HS-27A (cell line): ENCODE results near the gene PRSS56.

Experiments
- DNase-seq: peaks from one replicate; pipeline ENCODE4 v3.0.0-alpha.2; 2012; ENCODE audit warnings: low read depth, missing footprints

The PRSS56 gene

GRCh38 chr2:232486558-232487384 lies 33.4 kb upstream of the PRSS56 start:
- no peak for DNase-seq

DNA sequence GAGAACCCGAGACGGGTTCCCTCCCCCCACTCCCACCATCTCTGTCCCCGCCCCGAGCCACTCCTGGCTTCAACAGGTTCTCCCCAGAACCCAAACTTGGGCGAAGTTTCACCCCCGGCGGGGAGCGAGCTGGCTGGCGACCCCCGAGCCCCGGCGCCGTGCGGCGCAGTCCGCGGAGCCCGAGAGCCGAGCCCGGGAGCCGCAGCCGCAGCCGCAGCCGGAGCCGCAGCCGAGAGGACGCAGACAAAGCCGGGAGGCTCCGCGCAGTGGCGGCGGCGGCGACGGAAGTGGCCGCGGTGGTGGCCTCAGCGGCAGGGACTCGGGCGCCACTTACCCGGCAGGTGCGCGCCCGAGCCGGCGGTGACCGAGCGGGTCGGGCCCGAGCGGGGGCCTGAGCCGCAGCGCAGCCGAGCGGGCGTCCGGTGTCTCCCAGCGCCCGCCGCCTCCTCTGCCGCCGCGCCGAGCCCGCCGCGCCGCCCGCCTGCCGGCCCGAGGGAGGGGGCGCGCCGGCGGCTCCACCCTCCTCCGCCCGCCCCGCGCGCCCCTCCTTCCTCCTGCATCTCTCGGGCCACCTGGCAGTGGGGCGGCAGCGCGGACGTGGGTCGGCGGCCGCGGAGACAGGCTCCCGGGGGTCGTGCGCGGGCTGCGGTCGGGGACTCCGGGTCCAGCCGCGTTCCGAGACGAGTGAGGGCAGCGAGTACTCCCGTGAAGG lies 32.6 kb upstream of the PRSS56 start, which contains the start of gene ECEL1:
ECEL1 (minus strand) TSS at position 450 of the 712 bp plus-strand sequence. CDS start 1,181 bp downstream, outside the sequence.
- no peak for DNase-seq

DNA sequence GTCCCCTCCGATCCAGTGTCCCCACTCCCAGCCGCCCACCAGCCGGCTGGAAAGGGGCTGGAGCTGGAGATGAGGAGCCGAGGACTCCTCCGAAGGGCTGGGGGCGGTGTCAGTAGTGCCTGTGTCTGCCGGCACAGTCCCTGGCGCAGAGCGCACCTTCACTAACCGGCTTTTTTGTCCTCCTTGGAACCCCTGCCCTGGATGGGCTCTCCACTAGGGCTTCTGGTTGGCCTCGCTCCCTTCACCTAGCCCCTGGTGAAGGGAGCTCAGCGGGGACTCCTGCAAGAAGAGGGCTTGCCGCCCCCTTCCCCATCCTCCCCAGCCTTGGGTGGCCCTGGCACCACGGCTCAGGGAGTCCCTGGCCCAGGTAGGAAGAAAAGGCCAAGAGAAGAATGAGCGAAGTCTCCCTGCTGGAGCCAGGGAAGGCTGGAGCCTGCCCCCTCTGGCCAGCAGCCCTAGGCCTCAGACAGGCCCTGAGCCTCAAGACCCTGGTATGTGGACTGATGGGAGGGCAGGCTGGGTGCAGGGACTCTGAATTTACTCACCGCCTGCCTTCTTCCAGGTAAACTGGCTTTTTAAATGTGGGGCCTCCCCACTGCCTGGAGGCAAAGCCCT lies 32.0 kb upstream of the PRSS56 start:
- no peak for DNase-seq

DNA sequence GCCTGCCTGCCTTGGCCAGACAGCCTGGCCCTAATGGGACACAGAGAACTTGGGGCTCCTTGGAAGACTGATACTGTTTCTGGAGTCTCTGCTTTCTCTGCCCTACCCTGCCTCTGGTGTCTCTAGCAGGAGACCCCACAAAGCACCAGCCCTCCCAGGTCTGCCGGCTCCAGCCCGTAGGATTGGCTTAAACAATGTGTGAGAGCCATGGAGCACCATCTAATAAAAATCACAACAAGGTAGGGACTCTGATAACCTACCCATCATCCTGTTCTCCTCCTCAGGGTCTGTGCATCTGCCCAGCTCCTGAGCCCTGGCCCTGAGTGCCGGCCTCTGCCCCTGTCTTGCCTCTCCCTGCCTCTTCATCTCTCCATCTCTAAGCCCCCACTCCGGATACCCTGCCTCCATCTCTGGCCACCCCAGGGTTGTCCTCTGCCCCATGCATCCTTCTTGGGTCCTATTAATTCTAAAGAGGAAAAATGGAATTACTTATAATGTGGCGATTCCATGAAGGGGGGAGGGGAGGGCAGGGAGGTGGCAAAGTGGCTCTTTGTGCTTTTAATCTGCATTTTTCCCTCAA lies 31.4 kb upstream of the PRSS56 start:
- no peak for DNase-seq

DNA sequence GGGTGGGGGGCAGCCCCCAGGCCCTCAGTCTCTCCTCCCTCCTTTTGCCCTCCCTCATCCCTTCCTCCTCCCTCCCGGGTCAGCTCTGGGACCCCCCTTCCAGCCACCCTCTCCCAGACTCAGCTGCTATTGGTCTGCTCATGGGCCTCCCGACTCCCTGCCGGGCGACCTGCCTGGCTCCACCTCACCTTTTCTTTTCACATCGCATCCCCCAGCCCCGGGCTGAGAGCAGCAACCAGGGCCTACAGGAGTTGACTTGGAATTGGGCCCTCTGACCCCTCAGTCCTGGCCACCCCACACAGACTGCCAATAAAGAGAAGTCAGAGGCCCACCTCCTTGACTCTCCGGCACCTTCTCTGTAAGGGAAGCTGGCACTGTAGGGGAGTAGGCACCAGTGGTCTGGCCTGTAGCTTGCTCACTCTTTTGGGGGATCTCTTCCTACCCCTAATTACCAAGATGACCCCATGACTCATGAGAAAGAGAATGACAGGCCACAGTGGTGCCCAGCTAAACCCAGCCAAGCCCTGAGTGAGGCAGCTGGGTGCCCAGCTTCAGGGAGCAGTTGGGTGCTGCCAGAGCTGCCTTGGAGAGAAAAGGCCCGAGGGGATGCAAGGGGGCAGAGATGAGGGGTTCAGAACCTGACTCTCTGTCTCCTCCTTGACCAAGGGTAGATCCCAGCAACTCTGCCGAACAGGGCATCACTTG lies 30.5 kb upstream of the PRSS56 start:
- DNase-seq, result no peak

- DNase-seq, result no peak
Measured at GRCh38 chr2:232490221-232491138, 29.7 kb upstream of the PRSS56 start.

DNA sequence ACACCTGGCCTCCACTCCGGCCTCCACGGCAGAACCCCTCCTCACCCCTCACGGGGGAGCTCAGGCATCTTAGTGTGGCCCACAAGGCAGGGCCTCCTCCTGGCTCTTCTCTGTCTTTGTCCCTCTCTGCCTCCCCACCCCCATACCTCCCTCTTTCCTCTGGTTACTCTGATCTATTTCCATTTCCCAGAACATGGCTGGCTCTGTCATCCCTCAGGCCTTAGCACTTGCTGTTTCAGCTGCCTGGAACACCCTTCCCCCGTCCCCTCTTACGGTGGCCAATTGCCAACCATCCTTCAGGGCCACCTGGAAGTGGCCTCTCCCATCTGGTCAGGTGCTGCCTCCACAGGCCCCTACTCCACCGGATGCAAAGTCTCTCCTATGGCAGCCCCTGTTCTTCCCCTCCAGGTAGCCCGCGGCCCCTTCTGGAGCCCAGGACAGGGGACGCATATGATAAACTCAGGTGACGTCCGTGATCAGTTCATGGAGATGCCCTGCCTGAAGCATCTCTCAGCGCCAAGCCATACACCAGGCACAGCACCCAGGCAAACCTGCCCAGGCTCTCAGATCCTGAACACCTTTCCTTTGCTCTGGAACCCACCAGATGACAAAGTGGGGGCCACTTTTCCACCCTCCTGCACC lies 28.9 kb upstream of the PRSS56 start:
- DNase-seq, result no peak

- no peak for DNase-seq
Measured at GRCh38 chr2:232492236-232492848, 27.8 kb upstream of the PRSS56 start.

GRCh38 chr2:232492963-232493700 lies 27.1 kb upstream of the PRSS56 start:
- no peak for DNase-seq

GRCh38 chr2:232493701-232494474 lies 26.3 kb upstream of the PRSS56 start:
- no peak for DNase-seq

DNA sequence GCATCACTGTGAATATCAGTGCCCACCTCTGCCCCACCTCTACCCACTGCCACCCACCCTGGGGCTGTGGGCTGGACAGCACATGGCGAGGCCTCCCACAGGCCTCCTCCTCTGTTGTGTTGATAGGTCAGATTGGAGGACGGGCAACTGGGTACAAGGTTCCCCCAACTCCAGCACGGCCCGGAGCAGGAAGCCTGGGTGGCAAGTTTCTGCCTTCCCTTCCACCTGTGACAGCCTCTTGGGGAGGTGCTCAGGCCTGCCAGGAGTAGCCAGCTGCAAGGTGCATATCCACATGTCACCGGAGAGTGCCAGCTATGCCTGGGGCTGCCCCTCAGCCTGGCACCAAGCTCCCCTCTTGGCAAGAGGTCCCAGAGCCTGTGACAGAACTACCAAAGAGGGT lies 25.6 kb upstream of the PRSS56 start:
- no peak for DNase-seq

GRCh38 chr2:232495292-232495691 lies 24.9 kb upstream of the PRSS56 start:
- no peak for DNase-seq

- DNase-seq, result no peak
Measured at GRCh38 chr2:232496501-232497270, 23.5 kb upstream of the PRSS56 start.

DNA sequence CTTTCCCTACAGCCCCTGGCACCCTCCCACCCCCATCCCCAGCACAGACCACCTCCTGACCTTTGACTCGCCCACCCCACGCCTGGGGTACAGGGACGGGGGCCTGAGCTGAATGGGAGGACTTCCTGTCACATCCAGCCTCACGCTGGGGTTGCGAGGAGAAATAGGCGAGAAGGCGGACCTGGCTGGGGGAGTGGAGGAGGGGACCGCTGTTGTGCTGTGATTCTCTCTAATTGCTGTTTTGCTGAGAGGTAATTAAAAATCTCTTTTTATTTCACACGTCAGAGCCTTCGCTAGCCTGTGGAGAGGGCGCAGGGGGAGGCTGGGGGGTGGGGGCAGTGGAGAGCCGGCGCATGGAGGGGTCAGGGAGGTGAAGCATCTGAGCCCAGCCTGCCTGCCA lies 22.8 kb upstream of the PRSS56 start:
- DNase-seq, result no peak

DNA sequence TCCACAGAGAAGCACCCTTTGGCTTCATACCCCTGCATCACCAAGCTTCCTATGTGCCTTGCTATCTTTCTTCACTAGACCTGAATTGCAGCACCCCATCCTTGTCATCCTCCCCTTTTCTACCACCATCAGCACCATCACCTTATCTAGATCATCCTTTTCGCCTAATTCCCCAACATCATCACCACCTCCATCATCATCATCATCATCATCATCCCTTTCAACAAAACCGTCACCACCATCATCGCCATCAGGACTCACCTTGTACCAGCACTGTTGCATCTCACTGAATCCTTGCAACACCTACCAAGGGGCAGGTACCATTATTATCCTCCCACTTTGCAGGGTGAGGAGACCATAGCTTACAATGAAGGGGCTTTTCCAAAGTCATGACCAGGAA lies 21.7 kb upstream of the PRSS56 start:
- no peak for DNase-seq

- DNase-seq, result no peak
Measured at GRCh38 chr2:232501331-232501771, 18.8 kb upstream of the PRSS56 start.

DNA sequence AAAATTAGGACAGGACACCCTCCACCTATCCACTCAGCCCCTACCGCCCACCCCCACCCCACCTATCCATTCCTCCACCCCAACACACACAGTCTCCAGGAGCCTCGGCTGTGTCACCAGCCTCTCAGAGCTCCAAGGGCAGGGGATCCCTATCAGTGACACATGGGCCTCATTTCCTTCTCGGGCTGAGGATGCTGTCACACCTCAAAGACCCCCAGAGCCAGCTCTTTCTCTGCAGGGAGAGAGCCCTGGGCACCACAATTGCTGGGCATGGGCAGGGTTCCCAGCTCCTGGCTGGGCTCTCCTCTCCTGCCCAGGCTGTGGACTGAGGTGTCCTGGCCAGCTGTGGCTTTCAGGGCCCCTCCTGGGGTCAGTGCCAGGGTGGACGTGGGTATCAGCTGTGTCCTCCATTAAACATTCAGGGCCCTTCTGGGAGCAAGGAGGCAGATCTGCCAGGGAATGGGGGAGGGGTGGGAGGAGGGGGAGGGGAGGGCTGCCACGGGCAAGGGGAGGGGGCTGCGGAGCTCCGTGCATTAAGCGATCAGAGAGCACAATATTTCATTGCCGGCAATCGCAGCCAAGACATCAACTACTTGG lies 18.3 kb upstream of the PRSS56 start:
- no peak for DNase-seq
